ENCODE results near the gene ATRNL1. TPM values are rescaled to one million over a fixed set of nuclear protein-coding genes. Genes with fewer than 3 reads are reported as not detected.
"Not testable (repeated sequence)": the region's sequence is repeated elsewhere in the genome, so short reads cannot be mapped to it uniquely, and the experiment has no call there.

Gene ATRNL1
- total RNA-seq, 2 experiments from 2014 or later: not detected

DNA sequence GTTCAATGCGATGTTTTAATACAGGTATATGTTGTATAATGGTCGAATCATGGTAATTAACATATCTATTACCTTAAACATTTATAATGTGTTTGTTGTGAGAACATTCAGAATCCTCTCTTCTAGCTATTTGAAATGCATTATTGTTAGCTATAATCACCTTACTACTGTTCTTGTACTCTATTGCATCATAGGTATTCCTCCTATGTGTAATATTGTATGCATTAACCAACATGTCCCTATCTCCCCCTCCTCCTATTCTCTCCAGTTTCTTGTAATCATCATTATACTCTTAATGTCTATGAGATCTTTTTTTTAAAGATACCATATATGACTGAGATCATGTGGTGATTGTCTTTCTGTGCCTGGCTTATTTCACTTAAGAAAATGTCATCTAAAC, 235.2 kb downstream of the ATRNL1 start:
- H3K9me3 ChIP-seq (ENCODE audit: low read length): no peaks in the 10 kb centered on the region
- intact Hi-C loops (cut with micrococcal nuclease; ENCODE audit: unreplicated experiment): no loop called here
- ChIA-PET CTCF (ENCODE audit: unreplicated experiment) (no interaction called here), POLR2A (no interaction called here)
- no peak overlapping the region for H3K4me3 ChIP-seq (ENCODE audit: low read depth, low read length, poor library complexity, severe bottlenecking)
- no peak overlapping the region for H3K4me2 ChIP-seq (ENCODE audit: low read length)
- H2AFZ ChIP-seq (ENCODE audit: low read length): no peak overlapping the region
- BruUV-seq (replicated peaks): no TSS peak
- no peaks in the 10 kb centered on the region for H3K4me1 ChIP-seq (ENCODE audit: insufficient read depth, low read length, poor library complexity, severe bottlenecking)
- H3K9me2 ChIP-seq (ENCODE audit: insufficient read depth, low read length): no peaks in the 10 kb centered on the region
- DNase-seq (ENCODE audit: low spot score): no peak
- no peaks in the 10 kb centered on the region for H3K79me2 ChIP-seq (ENCODE audit: insufficient read depth, low read depth, low read length)
- TF ChIP-seq EZH2phosphoT487 (IDR thresholded peaks at IDR 0.05; ENCODE audit: borderline replicate concordance, low read depth, low read length): no peak
- TF ChIP-seq, protein P1, sequence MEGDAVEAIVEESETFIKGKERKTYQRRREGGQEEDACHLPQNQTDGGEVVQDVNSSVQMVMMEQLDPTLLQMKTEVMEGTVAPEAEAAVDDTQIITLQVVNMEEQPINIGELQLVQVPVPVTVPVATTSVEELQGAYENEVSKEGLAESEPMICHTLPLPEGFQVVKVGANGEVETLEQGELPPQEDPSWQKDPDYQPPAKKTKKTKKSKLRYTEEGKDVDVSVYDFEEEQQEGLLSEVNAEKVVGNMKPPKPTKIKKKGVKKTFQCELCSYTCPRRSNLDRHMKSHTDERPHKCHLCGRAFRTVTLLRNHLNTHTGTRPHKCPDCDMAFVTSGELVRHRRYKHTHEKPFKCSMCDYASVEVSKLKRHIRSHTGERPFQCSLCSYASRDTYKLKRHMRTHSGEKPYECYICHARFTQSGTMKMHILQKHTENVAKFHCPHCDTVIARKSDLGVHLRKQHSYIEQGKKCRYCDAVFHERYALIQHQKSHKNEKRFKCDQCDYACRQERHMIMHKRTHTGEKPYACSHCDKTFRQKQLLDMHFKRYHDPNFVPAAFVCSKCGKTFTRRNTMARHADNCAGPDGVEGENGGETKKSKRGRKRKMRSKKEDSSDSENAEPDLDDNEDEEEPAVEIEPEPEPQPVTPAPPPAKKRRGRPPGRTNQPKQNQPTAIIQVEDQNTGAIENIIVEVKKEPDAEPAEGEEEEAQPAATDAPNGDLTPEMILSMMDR (conservative IDR thresholded peaks at IDR 0.05; ENCODE audit: low read length): no peak
- H3K27ac ChIP-seq (ENCODE audit: low read depth, low read length, poor library complexity, severe bottlenecking): no peak overlapping the region
- no peaks in the 10 kb centered on the region for H4K20me1 ChIP-seq (ENCODE audit: insufficient read depth, low read length)
- no peaks in the 10 kb centered on the region for H3K36me3 ChIP-seq (ENCODE audit: insufficient read depth, low read length)

DNA sequence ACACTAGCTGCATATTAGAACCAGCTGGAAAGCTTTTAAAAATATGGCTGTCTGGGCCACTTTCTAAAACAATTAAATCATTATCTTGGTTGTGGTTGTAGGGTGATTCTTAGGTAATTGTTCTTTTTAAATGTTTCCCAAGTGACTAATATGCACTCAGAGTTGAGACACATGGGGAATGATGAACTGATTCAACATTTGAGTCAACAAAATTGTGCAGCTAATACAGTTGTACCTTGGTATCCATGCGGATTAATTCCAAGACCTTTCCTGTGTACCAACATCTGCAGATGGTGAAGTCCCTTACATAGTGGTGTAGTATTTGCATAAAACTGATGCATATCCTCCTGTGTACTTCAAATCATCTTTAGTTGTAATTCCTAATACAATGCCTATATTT, 242.2 kb downstream of the ATRNL1 start:
- TF ChIP-seq, protein P1 (conservative IDR thresholded peaks at IDR 0.05; ENCODE audit: low read length): no peak
- TF ChIP-seq EZH2phosphoT487 (IDR thresholded peaks at IDR 0.05; ENCODE audit: borderline replicate concordance, low read depth, low read length): no peak
- POLR2A ChIA-PET: no interaction called here
- H2AFZ ChIP-seq (ENCODE audit: low read length): no peak overlapping the region
- BruUV-seq (replicated peaks): no TSS peak
- H3K27ac ChIP-seq (ENCODE audit: low read depth, low read length, poor library complexity, severe bottlenecking): no peak overlapping the region
- no peak for DNase-seq (ENCODE audit: low spot score)
- H4K20me1 ChIP-seq (ENCODE audit: insufficient read depth, low read length): no peaks in the 10 kb centered on the region
- no peaks in the 10 kb centered on the region for H3K36me3 ChIP-seq (ENCODE audit: insufficient read depth, low read length)
- no peaks in the 10 kb centered on the region for H3K9me2 ChIP-seq (ENCODE audit: insufficient read depth, low read length)
- no peaks in the 10 kb centered on the region for H3K4me1 ChIP-seq (ENCODE audit: insufficient read depth, low read length, poor library complexity, severe bottlenecking)
- H3K79me2 ChIP-seq (ENCODE audit: insufficient read depth, low read depth, low read length): no peaks in the 10 kb centered on the region
- no peak overlapping the region for H3K4me3 ChIP-seq (ENCODE audit: low read depth, low read length, poor library complexity, severe bottlenecking)
- H3K4me2 ChIP-seq (ENCODE audit: low read length): no peak overlapping the region
- H3K9me3 ChIP-seq (ENCODE audit: low read length): no peaks in the 10 kb centered on the region
- intact Hi-C loops (cut with micrococcal nuclease; ENCODE audit: unreplicated experiment): no loop called here
- CTCF ChIA-PET (ENCODE audit: unreplicated experiment): no interaction called here

DNA sequence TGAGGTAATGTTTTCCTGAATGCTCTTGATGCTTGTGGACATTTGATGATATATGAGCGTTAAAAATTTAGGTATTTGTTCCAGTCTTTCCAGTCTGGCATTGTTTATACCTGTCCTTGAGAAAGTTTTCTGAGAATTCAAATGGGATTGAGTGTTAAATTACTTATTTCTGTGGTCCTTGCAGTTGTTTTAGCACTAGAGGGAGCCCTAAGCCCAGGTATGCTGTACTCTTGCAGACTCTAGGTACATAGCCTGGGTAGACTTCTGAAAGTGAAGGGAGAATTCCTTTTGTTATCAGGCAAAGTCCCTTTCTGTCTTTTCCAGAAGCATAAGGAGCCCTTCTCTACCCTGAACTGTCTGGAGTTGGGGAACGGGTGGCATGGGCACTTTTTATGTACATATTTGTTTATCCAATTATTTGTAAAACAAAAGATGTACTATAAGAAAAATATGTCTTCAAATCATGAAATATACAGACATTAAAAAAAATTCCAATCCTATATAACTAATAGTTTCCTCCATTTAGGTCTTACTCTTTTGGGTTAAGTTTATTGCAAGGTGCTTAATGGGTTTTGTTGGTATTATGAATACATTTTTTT, 262.1 kb downstream of the ATRNL1 start:
- Histone ChIP-seq H3K9me3 (ENCODE audit: low read length) (no peaks in the 10 kb centered on the region), H4K20me1 (ENCODE audit: insufficient read depth, low read length) (no peaks in the 10 kb centered on the region), H3K79me2 (ENCODE audit: insufficient read depth, low read depth, low read length) (no peaks in the 10 kb centered on the region), H3K27ac (ENCODE audit: low read depth, low read length, poor library complexity, severe bottlenecking) (no peak overlapping the region), H3K4me3 (ENCODE audit: low read depth, low read length, poor library complexity, severe bottlenecking) (no peak overlapping the region), H3K4me1 (ENCODE audit: insufficient read depth, low read length, poor library complexity, severe bottlenecking) (no peaks in the 10 kb centered on the region), H2AFZ (ENCODE audit: low read length) (no peak overlapping the region), H3K9me2 (ENCODE audit: insufficient read depth, low read length) (no peaks in the 10 kb centered on the region), H3K36me3 (ENCODE audit: insufficient read depth, low read length) (no peaks in the 10 kb centered on the region), H3K4me2 (ENCODE audit: low read length) (no peak overlapping the region)
- ChIA-PET POLR2A (no interaction called here), CTCF (ENCODE audit: unreplicated experiment) (no interaction called here)
- no TSS peak for BruUV-seq (replicated peaks)
- intact Hi-C loops (cut with micrococcal nuclease; ENCODE audit: unreplicated experiment): loop anchor here (2.0 kb wide), 2 partner anchors 62 to 1032 kb away; no protein-coding TSS in a partner anchor
- TF ChIP-seq EZH2phosphoT487 (IDR thresholded peaks at IDR 0.05; ENCODE audit: borderline replicate concordance, low read depth, low read length): no peak
- TF ChIP-seq, protein P1 (conservative IDR thresholded peaks at IDR 0.05; ENCODE audit: low read length): peak; percentile 88
- DNase-seq (ENCODE audit: low spot score): peak; percentile 65

DNA sequence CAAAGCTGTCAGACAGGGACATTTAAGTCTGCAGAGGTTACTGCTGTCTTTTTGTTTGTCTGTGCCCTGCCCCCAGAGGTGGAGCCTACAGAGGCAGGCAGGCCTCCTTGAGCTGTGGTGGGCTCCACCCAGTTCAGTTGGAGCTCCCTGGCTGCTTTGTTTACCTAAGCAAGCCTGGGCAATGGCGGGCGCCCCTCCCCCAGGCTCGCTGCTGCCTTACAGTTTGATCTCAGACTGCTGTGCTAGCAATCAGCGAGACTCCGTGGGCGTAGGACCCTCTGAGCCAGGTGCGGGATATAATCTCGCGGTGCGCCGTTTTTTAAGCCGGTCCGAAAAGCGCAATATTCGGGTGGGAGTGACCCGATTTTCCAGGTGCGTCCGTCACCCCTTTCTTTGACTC, 274.8 kb downstream of the ATRNL1 start:
- H3K79me2 ChIP-seq (ENCODE audit: insufficient read depth, low read depth, low read length); intact Hi-C loops (cut with micrococcal nuclease; ENCODE audit: unreplicated experiment); DNase-seq (ENCODE audit: low spot score); H3K4me1 ChIP-seq (ENCODE audit: insufficient read depth, low read length, poor library complexity, severe bottlenecking); BruUV-seq (replicated peaks); POLR2A ChIA-PET; H3K9me2 ChIP-seq (ENCODE audit: insufficient read depth, low read length); H3K4me3 ChIP-seq (ENCODE audit: low read depth, low read length, poor library complexity, severe bottlenecking); H3K9me3 ChIP-seq (ENCODE audit: low read length); CTCF ChIA-PET (ENCODE audit: unreplicated experiment); H3K4me2 ChIP-seq (ENCODE audit: low read length); H4K20me1 ChIP-seq (ENCODE audit: insufficient read depth, low read length); H2AFZ ChIP-seq (ENCODE audit: low read length); H3K36me3 ChIP-seq (ENCODE audit: insufficient read depth, low read length); H3K27ac ChIP-seq (ENCODE audit: low read depth, low read length, poor library complexity, severe bottlenecking): not testable (repeated sequence)
